GM12873 (cell line): ENCODE measurements around the gene SLC29A1.

Source experiments
- TF ChIP-seq, protein P1 (sequence below): IDR thresholded peaks from 2 replicates; pipeline ENCODE4 v1.5.1; 2012; ENCODE audit warnings: low read depth, mild to moderate bottlenecking, moderate library complexity, low read length, control low read depth; ENCODE audit not compliant: insufficient read depth; ENCODE audit errors: missing control alignments

Gene SLC29A1

GRCh38 chr6:44214307-44214706 is 9.1 kb upstream of the SLC29A1 start:
- TF ChIP-seq, protein P1, sequence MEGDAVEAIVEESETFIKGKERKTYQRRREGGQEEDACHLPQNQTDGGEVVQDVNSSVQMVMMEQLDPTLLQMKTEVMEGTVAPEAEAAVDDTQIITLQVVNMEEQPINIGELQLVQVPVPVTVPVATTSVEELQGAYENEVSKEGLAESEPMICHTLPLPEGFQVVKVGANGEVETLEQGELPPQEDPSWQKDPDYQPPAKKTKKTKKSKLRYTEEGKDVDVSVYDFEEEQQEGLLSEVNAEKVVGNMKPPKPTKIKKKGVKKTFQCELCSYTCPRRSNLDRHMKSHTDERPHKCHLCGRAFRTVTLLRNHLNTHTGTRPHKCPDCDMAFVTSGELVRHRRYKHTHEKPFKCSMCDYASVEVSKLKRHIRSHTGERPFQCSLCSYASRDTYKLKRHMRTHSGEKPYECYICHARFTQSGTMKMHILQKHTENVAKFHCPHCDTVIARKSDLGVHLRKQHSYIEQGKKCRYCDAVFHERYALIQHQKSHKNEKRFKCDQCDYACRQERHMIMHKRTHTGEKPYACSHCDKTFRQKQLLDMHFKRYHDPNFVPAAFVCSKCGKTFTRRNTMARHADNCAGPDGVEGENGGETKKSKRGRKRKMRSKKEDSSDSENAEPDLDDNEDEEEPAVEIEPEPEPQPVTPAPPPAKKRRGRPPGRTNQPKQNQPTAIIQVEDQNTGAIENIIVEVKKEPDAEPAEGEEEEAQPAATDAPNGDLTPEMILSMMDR = no peak

DNA sequence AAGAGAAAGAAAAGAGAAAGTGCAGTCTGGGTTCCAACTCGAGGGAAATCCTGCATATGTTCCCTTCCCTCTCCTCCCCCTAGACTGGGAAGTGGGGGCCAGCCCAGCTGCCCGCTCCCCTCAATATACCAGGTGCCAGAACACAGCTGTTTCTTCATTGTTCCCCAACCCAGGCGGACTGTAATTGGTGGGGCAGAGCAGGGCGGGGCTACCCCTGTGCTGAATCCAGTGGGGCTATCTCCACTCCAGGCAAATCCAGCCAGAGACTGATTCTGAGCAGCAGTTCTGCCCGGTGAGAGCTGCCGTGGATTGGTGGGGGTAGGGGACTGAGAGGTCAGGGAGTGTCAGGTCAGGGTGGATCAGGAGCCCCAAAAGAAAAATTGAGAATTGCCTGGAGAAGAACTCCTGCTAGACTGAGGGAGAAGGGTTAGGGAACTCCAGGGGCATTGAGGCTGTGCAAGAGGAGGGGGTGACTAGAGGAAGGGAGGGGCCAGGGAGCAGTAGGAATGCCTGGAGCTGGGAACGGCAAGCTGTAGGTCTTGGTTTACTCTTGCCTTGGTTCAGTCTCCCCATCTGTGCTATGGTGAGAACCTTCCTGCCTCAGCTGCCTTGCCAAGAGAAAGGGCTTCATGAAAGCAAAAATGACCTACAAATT is 6.6 kb upstream of the SLC29A1 start, which contains the start of gene MYMX:
MYMX (plus strand) TSS at position 250 of the 655 bp plus-strand sequence. CDS start 546 bp downstream, outside the sequence.
- TF ChIP-seq, protein P1 = no peak

- TF ChIP-seq, protein P1 = no peak
Observed at GRCh38 chr6:44217332-44218143, 5.9 kb upstream of the SLC29A1 start.

DNA sequence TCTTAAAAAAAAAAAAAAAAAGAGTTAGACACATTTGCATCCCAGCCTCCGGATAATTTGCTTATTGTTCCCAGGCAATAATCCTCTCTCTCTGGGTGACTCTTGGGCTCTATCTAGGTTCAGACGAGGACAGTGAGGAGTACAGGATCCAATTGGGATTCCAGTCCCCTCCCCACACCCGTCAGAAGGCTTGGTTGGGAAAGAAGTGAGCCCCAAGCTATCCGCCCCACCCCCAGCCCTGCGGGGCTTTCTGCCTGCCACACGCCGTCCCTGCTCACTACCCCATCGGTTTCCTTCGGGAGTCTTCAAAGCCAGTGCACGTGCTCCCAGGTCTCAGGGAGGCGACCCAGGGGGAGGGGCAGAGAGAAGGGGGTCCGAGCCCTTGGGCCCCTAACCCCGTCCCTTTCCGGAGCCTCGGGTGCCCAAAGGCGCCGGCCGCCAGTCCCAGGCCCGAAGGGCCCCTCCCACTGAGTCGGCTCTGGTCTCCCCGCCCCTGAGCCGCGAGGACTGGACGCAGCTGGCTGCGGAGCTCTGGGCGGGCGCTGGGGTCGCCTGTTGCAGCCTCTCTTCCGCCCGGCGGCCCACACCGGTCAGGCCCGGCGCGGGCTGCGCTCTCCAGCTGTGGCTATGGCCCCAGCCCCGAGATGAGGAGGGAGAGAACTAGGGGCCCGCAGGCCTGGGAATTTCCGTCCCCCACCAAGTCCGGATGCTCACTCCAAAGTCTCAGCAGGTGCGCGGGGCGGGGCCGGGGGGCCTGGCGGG is 4.2 kb upstream of the SLC29A1 start:
- TF ChIP-seq, protein P1 = no peak

DNA sequence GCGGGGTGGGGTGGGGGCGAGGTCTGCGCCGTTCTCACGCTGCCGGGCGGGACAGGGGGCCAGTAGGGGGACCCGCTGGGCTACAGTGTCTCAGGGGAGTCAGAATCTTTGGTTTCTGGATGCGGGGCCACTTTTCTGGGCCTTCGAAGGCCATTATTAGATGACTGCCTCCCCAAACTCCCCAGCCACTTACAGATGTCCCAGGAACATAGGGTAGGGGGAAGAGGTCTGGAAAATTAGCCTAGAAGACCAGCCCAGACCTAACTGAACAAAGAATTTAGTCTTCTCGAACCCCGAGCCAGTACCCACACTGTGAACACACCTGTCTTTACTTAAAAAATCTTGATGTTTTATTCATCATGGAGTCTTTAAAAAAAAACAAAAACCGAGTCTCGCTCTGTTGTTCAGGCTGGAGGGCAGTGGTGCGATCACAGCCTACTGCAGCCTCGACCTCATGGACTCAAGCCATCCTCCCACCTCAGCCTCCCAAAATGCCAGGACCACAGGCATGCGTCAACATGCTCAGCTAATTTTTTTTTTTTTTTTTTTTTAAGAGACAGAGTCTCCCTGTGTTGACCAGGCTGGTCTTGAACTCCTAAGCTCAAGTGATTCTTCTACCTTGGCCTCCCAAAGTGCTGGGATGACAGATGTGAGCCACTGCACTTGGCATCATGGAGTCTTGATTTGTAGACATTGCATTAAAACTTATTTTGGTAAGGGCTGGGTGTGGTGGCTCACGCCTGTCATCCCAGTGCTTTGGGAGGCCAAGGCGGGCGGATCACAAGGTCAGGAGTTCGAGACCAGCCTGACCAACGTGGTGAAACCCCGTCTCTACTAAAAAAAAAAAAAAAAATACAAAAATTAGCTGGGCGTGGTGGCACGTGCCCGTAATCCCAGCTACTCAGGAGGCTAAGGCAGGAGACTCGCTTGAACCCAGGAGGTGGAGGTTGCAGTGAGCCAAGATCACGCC is 3.3 kb upstream of the SLC29A1 start:
- TF ChIP-seq, protein P1 = no peak

DNA sequence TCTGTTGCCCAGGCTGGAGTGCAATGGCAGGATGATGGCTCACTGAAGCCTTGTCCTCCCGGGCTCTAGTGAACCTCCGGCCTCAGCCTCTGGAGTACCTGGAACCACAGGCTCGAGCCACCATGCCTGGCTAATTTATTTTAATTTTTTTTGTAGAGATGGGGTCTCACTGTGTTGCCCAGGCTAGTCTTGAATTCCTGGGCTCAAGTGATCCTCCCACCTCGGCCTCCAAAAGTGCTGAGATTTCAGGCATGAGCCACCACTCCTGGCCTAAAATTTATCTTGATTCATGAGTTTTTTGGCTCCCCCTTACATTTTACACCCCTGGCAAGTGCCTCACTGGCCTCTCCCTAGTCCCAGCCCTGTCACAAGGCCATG is 2.5 kb upstream of the SLC29A1 start:
- TF ChIP-seq, protein P1 = no peak
